GM12872 (cell line): ENCODE measurements around the gene R3HDM4.

ENCODE experiments used
- CTCF ChIP-seq: IDR thresholded peaks from 3 replicates; pipeline ENCODE4 v1.5.1; 2011; ENCODE audit warnings: low read depth, mild to moderate bottlenecking, low read length, moderate library complexity; ENCODE audit not compliant: insufficient read depth

R3HDM4 gene

GRCh38 chr19:901216-902092 lies 11.6 kb downstream of the R3HDM4 start:
- no peak for TF ChIP-seq CTCF

- no peak for TF ChIP-seq CTCF
Measured at GRCh38 chr19:900302-901111, 12.5 kb downstream of the R3HDM4 start.

- TF ChIP-seq CTCF, result no peak
Measured at GRCh38 chr19:900043-900301, 13.0 kb downstream of the R3HDM4 start.

- TF ChIP-seq CTCF, result no peak
Measured at GRCh38 chr19:899336-900042, 13.5 kb downstream of the R3HDM4 start.

- no peak for TF ChIP-seq CTCF
Measured at GRCh38 chr19:898663-899062, 14.4 kb downstream of the R3HDM4 start.

GRCh38 chr19:897442-898039 lies 15.5 kb downstream of the R3HDM4 start:
- 0 out of 3 replicates have a peak, but pooled peaks have one; percentile 25 for TF ChIP-seq CTCF

GRCh38 chr19:896999-897398 lies 16.0 kb downstream of the R3HDM4 start:
- TF ChIP-seq CTCF, result no peak
